Measurements from ENCODE around the gene YBEY. TPM values are rescaled to one million over a fixed set of nuclear protein-coding genes. Genes with fewer than 3 reads are reported as not detected.
A peak's percentile ranks its signal among the peaks of the same experiment; 100 is the strongest.

Gene YBEY
- total RNA-seq, 2 donors from 2014 or later, result 22.3 to 25.7 TPM

DNA sequence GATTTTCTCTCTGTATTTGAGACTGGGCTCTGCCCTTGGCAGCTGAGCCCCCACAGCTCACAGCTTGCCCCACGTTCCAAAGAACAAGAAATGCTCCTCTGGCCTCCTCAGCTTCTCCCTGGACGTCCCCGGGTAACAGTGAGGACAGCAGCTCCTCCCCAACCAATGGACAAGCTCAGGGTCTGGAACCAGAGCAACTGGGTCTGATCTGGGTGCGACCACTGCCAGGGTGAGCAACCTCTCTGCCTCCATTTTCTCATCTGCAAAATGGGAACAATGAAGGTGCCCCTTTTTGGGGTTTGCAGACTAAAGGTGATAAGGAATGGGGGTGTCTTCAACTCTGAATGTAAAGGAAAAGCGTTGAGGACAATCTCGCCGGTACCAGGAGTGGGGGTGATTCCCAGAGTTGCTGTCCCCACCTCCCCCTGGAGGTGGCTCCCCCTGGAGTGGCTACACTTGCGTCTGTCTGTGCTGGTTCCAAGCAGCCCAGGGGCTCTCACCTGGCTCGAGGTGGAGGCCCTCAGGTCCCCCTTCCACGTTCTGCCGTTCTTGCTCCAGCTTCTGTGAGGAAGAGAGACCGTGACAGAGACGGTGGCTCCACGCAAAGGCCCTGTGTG, 30.7 kb downstream of the YBEY start:
- DNase-seq (no peak), ATAC-seq (replicated peaks in 1 of 2) (no peak)
- no peak overlapping the region for H3K4me3 Mint-ChIP-seq
- H3K27ac Mint-ChIP-seq, result no peak overlapping the region
- H3K4me1 Mint-ChIP-seq (ENCODE audit: low read depth), result peaks cover 17% of the 10 kb centered on the region
- H3K9me3 Mint-ChIP-seq, result no peaks in the 10 kb centered on the region
- no peaks in the 10 kb centered on the region for H3K27me3 Mint-ChIP-seq (ENCODE audit: low read depth)
- H3K36me3 Mint-ChIP-seq (ENCODE audit: insufficient read depth in 2 of 2), result peaks cover 6 to 11% of the 10 kb centered on the region in 2 donors

DNA sequence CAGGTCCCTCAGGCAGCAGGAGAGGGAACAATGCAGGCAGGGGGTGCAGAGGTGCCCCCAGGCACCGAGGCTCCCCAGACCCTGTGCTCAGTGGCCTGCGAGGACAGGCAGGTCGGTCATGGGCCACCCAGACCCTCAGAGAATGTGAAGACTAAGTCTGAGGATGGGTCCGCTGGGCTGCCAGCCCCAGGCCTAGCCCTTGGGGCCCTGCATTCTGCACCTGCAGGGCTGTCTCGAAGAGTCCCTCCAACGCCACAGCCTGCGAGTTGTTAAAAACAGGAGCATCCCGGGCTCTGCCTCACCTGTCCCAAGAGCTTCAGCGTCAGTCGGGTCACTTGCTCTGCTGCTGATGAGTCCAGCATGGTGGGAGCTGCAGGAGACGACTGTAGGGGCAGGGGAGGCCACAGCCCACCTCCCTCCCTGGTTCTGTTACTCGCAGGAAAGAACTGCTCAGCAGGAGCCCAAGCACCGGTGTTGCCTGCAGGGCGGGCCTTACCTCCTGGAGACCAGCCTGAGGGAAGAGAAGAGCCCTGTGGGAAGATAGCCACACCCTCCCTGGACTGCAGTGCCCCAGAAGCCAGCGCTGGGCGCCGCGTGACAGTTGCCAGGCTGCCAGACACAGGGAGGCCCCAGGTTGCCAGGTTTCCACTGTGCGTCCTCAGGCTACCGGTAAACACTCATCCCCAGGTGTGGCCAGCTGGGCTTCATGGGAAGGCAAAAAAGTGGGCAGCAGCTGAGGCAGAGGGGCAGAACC, 31.7 kb downstream of the YBEY start:
- Mint-ChIP-seq H3K4me1 (ENCODE audit: low read depth) (peaks cover 21% of the 10 kb centered on the region), H3K27ac (no peak overlapping the region), H3K9me3 (no peaks in the 10 kb centered on the region), H3K4me3 (no peak overlapping the region), H3K27me3 (ENCODE audit: low read depth) (no peaks in the 10 kb centered on the region), H3K36me3 (ENCODE audit: insufficient read depth in 2 of 2) (peaks cover 10 to 15% of the 10 kb centered on the region in 2 donors)
- DNase-seq (no peak), ATAC-seq (replicated peaks in 1 of 2) (no peak)

DNA sequence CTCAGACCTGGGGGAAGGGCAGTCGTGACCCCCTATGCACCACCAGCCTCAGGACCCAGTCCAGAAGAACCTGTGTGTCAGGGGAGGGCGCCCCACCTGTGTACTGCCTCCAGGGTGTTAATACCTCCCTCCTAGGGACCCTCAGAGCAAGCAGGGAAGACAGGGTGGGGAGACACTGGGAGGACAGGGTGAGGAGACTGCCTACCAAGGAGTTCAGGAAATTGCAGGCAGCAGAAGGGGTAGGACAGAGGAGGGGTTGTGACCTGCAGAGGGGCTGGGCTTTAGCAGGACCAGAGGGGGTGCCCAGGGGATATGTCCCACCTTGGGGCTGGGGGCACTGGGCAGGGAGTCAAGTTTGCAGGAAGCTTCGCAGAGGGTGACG, 32.3 kb downstream of the YBEY start:
- H3K36me3 Mint-ChIP-seq (ENCODE audit: insufficient read depth in 2 of 2), result peaks cover 10 to 19% of the 10 kb centered on the region in 2 donors
- ATAC-seq (replicated peaks in 1 of 2), result no peak
- no peaks in the 10 kb centered on the region for H3K9me3 Mint-ChIP-seq
- H3K27ac Mint-ChIP-seq, result no peak overlapping the region
- DNase-seq, result no peak
- no peaks in the 10 kb centered on the region for H3K27me3 Mint-ChIP-seq (ENCODE audit: low read depth)
- H3K4me1 Mint-ChIP-seq (ENCODE audit: low read depth), result peaks cover 21% of the 10 kb centered on the region
- no peak overlapping the region for H3K4me3 Mint-ChIP-seq

DNA sequence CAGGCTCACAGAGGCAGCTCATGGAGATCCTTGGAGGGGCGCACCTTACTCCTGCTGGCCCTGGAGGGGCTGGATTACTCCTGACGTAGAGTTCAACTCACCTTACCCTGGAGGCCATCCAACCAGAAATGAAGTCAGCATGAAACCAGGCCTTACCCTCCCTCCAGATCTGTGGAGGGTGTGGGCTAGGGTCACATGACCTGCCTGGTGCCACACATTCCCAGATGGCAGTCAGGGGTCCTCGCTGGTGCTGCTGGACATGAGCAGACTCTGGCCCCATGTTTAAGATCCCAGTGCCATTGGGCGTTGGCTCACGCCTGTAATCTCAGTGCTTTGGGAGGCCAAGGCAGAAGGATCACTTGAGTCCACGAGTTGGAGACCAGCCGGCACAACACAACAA, 33.0 kb downstream of the YBEY start:
- DNase-seq (no peak), ATAC-seq (replicated peaks in 1 of 2) (no peak)
- Mint-ChIP-seq H3K4me1 (ENCODE audit: low read depth) (peaks cover 21% of the 10 kb centered on the region), H3K27ac (no peak overlapping the region), H3K4me3 (no peak overlapping the region), H3K27me3 (ENCODE audit: low read depth) (no peaks in the 10 kb centered on the region), H3K36me3 (ENCODE audit: insufficient read depth in 2 of 2) (peaks cover 10 to 21% of the 10 kb centered on the region in 2 donors), H3K9me3 (no peaks in the 10 kb centered on the region)

DNA sequence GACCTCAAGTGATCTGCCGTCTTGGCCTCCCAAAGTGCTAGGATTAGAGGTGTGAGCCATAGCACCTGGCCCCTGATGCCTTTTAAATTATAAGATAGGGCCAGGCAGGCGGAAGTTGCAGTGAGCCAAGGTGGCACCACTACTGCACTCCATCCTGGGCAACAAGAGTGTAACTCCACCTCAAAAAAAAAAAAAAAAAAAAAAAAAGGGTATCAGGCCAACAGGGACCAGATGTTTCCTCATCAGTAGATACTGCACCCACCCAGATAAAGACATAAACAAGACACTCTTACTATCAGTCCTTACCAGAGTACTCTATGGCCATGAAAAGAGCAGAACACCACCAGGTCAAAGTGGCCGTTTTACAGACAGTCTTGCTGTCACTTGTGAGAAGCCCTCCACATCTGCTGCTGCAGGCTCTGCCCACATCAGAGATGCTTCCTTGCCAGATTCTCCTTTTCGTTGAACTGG, 34.2 kb downstream of the YBEY start:
- Mint-ChIP-seq H3K36me3 (ENCODE audit: insufficient read depth in 2 of 2) (peaks cover 10 to 21% of the 10 kb centered on the region in 2 donors), H3K4me3 (peak overlapping the region; percentile 53 to 98), H3K27ac (no peak overlapping the region), H3K27me3 (ENCODE audit: low read depth) (no peaks in the 10 kb centered on the region), H3K9me3 (no peaks in the 10 kb centered on the region), H3K4me1 (ENCODE audit: low read depth) (peaks cover 23% of the 10 kb centered on the region)
- DNase-seq (no peak), ATAC-seq (replicated peaks in 1 of 2) (no peak)

DNA sequence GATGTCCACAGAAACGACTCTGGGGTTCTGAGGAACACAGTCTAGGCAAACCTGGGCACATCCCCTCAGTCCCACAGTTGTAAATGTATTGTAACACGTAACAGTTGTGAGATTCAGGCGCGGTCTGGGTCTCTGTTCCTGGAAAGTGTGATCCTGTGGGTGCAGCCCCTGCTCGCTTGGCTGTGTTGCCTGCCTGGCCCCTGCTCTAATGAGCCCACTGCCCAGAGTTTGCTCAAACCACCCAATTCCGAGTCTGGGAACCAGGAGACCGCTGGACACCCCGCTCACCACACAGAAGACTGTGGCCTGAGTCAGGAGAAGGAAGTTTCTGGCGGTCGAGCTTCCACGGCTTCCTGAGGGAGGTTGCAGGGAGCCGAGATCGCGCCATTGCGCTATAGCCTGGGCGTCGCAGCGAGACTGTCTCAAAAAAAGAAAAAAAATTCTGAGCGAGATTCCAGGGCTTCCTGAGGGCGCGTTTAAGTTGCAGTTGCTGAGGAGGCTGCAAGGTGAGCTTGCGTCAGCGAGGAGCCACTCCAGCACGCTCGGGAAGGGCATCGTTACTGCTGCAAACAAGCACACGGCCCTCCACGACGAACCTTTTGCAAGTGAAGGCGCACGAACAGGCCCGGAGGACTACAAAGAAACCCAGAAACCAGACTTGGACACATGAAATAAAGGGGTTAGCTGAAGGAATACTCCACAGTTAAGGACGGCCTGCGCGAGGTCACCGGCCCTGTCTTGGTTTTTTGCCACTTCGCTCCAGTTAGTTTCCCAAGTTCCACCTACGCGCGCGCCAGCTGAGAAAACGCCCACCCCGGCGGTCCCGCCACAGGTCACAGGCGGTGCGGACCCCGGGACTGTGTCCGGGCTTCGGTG, 36.4 kb downstream of the YBEY start:
- H3K4me3 Mint-ChIP-seq, result peak overlapping the region; percentile 89 to 98
- H3K9me3 Mint-ChIP-seq, result no peaks in the 10 kb centered on the region
- peaks cover 40% of the 10 kb centered on the region for H3K4me1 Mint-ChIP-seq (ENCODE audit: low read depth)
- H3K36me3 Mint-ChIP-seq (ENCODE audit: insufficient read depth in 2 of 2), result peaks cover 9 to 29% of the 10 kb centered on the region in 2 donors
- no peak for ATAC-seq (replicated peaks in 1 of 2)
- H3K27me3 Mint-ChIP-seq (ENCODE audit: low read depth), result no peaks in the 10 kb centered on the region
- peak overlapping the region; percentile 89 for H3K27ac Mint-ChIP-seq
- peak; percentile 24 to 25 for DNase-seq

DNA sequence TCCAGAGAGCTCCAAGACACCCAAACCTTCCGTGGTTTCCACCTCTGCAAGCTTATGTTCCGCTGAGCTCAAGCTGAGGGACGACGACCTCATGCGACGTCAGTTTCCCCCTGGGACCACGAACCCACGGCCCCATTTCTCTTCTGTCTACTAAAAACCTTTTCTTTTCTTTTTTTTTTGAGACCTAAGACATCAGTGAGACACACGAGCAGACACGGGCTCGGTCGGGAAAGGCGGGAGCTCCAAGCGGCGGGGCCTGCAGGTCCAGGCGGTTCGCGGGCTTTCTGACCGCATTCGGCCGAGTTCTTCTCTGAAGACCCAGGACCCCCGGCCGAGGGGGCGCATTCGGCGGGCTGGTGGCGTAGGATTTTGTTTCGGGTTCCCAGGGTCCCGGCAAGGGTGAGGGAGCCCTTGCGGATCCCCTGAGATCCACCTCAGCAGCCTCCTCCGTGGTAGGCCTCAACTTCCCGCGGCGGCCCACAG, 37.1 kb downstream of the YBEY start:
- H3K4me3 Mint-ChIP-seq, result peak overlapping the region; percentile 89 to 98
- DNase-seq (no peak), ATAC-seq (replicated peaks in 1 of 2) (no peak)
- H3K36me3 Mint-ChIP-seq (ENCODE audit: insufficient read depth in 2 of 2), result peaks cover 9 to 31% of the 10 kb centered on the region in 2 donors
- peak overlapping the region; percentile 89 for H3K27ac Mint-ChIP-seq
- peaks cover 40% of the 10 kb centered on the region for H3K4me1 Mint-ChIP-seq (ENCODE audit: low read depth)
- no peaks in the 10 kb centered on the region for H3K27me3 Mint-ChIP-seq (ENCODE audit: low read depth)
- H3K9me3 Mint-ChIP-seq, result no peaks in the 10 kb centered on the region

DNA sequence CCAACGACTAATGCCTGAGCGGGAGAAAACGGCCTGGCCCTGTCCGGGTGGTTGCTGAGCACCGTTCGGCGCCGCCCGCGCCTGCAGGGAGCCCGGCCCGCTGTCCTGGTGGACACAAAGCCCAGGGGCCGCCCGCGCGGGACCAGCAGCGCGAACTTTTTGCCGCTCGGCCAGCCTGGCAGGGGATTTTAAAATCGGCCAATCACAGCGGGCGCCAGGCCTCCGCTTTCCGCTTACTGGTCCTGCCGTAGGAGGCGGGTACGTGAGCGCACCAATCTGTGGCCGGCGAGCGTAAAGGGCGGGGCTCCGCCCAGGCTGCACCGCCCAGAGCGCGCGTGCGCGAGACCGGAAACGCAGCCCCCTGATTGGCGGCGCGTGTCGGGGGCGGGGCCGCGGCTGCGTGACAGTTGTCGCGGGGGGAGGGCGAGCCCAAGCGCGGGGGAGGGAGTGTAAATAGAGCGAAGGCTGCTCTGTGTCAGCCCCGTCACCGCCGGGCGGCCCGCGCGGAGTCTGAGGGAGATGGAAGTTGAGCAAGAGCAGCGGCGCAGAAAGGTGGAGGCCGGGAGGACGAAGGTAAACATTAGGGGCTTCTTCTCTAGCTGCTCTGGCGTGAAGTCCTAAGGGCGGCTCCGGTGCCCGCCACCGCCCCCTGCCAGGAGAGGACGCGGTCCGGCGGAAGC, 37.7 kb downstream of the YBEY start, which contains the start of the genes C21orf58 and PCNT:
Gene C21orf58 (minus strand): TSS at position 161 of the 680 bp plus-strand sequence. CDS start 1,132 bp downstream, outside the sequence.
Gene PCNT (plus strand): TSS at position 447 of the 680 bp plus-strand sequence. CDS start 73 bp downstream, at position 520.
- H3K36me3 Mint-ChIP-seq (ENCODE audit: insufficient read depth in 2 of 2), result peaks cover 9 to 36% of the 10 kb centered on the region in 2 donors
- peak within 1 kb of the TSS; percentile 89 to 98 for H3K4me3 Mint-ChIP-seq
- ATAC-seq (replicated peaks in 1 of 2), result peak; percentile 85
- no peaks in the 10 kb centered on the region for H3K9me3 Mint-ChIP-seq
- H3K27me3 Mint-ChIP-seq (ENCODE audit: low read depth), result no peaks in the 10 kb centered on the region
- DNase-seq, result peak; percentile 98 to 99
- H3K27ac Mint-ChIP-seq, result peak within 1 kb of the TSS; percentile 92
- peaks cover 40% of the 10 kb centered on the region for H3K4me1 Mint-ChIP-seq (ENCODE audit: low read depth)

DNA sequence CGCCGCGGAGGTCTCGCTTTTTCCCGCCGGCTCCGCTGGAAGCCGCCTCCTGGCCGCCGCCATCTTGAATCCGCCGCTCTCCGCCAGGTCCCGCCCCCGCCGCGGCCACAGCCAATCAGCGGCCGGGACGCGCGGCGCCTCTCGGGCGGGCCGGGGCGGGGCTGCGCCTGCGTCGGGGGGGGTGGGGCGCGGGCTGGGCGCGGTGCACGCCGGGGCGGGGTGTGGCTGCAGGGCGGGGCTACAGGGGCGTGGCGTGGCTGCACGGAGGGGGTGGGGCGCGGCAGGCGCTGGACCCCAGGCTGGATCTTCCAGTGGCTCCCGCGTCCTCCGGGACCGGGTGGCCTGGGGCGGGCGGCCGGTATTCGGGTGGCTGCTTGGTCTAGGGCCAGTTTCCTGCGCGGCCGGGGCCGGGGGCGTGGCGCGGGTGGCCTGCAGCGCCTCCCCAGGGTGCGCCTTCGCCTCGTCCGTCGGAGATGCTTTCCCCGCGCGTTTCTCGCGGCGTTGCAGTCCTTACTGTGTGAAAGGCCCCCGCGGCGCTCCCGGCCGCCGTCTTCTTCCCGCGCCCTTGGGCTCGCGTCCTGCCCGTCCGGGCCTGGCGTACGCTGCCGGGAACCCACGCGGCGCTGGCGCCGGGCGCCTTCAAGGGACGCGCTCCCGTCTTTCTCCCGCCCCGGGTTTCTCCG, 38.4 kb downstream of the YBEY start:
- no peaks in the 10 kb centered on the region for H3K9me3 Mint-ChIP-seq
- peaks cover 9 to 40% of the 10 kb centered on the region in 2 donors for H3K36me3 Mint-ChIP-seq (ENCODE audit: insufficient read depth in 2 of 2)

DNA sequence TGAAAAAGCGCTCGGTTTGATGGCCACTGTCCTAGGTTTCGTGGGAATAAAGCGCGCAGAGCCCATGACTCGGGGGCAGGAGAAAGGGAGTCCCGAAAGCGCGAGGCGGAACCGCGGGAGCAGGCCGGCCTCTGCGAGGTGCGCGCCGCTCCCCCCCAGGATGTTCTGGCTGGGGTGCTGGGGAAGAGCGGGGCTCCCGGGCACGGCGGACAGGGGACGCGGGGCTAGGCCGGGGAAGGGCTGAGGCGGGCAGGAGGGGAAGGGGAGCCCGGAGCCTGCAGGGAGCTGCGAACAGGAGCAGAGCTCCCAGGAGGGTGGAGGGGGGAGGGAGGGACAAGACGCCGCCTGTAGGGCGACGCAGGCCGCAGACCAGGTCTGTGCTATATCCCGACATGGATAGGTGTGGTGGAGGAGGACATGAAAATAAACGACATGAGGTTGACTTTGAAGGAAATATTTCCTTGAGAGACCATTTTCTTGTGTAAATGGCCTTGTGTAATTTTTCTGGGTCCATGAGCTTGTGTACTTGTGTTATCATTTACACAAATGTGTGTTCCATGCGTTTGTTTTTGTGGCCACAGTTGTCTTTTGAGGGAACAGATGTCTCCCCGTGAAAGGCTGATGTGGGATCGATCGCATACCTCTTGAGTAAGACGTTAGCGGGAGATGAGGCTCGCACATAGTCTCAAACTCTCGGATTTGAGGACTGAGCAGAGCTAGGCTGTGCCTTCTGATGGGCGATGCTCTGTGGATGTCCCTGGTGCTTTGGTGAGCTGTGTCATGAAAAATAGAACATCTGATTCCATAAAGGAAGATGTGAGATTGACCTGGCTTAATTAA, 39.2 kb downstream of the YBEY start:
- Mint-ChIP-seq H3K9me3 (no peaks in the 10 kb centered on the region), H3K4me3 (peak overlapping the region; percentile 89 to 98), H3K4me1 (ENCODE audit: low read depth) (peaks cover 38% of the 10 kb centered on the region), H3K27me3 (ENCODE audit: low read depth) (no peaks in the 10 kb centered on the region), H3K27ac (peak overlapping the region; percentile 41), H3K36me3 (ENCODE audit: insufficient read depth in 2 of 2) (peaks cover 9 to 40% of the 10 kb centered on the region in 2 donors)
- ATAC-seq (replicated peaks in 1 of 2) (peak in 1 of 2 donors; percentile 16), DNase-seq (peak; percentile 54 to 57)

More for the DNA sequence above, 38.4 kb downstream of the YBEY start:
- Mint-ChIP-seq H3K27ac (no peak overlapping the region), H3K27me3 (ENCODE audit: low read depth) (no peaks in the 10 kb centered on the region), H3K4me1 (ENCODE audit: low read depth) (peaks cover 40% of the 10 kb centered on the region), H3K4me3 (peak overlapping the region; percentile 89 to 98)
- ATAC-seq (replicated peaks in 1 of 2) (peak; percentile 79 to 81), DNase-seq (peak; percentile 88 to 92)

DNA sequence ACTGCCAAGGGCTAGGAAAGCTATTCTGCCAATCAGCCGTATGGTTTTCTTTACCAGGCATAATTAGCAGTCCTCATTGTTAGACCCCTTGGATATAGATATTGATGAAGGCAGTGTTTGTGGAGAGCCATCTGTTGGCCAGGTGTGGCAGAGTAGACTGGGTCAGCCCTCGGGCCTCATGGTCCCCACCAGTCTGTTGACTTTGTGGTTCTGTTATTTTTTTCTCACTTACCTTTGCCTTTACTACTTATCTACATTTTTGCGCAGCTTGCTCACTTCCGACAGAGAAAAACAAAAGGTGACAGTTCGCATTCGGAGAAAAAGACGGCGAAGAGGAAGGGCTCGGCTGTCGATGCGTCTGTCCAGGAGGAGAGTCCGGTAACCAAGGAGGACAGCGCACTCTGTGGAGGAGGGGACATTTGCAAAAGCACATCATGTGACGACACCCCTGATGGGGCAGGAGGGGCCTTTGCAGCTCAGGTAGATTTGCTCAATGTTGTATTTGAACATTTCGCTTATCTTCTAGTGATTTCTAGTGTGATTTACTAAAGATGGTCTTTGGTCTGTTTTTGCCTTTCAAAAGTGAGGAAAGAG, 40.1 kb downstream of the YBEY start:
- no peak for DNase-seq
- no peaks in the 10 kb centered on the region for H3K9me3 Mint-ChIP-seq
- peak overlapping the region; percentile 8 for H3K27ac Mint-ChIP-seq
- no peak for ATAC-seq (replicated peaks in 1 of 2)
- H3K36me3 Mint-ChIP-seq (ENCODE audit: insufficient read depth in 2 of 2), result peaks cover 9 to 42% of the 10 kb centered on the region in 2 donors
- no peaks in the 10 kb centered on the region for H3K27me3 Mint-ChIP-seq (ENCODE audit: low read depth)
- H3K4me1 Mint-ChIP-seq (ENCODE audit: low read depth), result peaks cover 29% of the 10 kb centered on the region
- H3K4me3 Mint-ChIP-seq, result peak overlapping the region; percentile 19 to 34
